SK-N-SH treated with all-trans-retinoic acid at 6 μM for 48 hours (cell line): ENCODE data around the gene B4GALT2.

ENCODE experiments used
- ARNTL ChIP-seq: fragments of 450-650 bp; formaldehyde crosslinking; IDR thresholded peaks from 2 replicates; pipeline ENCODE4 v1.5.0; 2020; ENCODE audit warnings: low read depth, mild to moderate bottlenecking, moderate library complexity, borderline replicate concordance
- ESRRG ChIP-seq: fragments of 250-450 bp; sonication (Bioruptor Pico); IDR thresholded peaks from 2 replicates; pipeline ENCODE4 v1.6.1; 2021; ENCODE audit warnings: mild to moderate bottlenecking
- GLIS3 ChIP-seq: fragments of 250-450 bp; sonication (Bioruptor Pico); IDR thresholded peaks from 2 replicates; pipeline ENCODE4 v1.5.0; 2020; ENCODE audit warnings: mild to moderate bottlenecking, moderate library complexity
- ISL1 ChIP-seq: fragments of 250-450 bp; sonication (Bioruptor Pico); IDR thresholded peaks from 2 replicates; pipeline ENCODE4 v2.1.2; 2022; ENCODE audit warnings: mild to moderate bottlenecking, moderate library complexity
- PPARA ChIP-seq: fragments of 250-450 bp; sonication (Bioruptor Pico); IDR thresholded peaks from 2 replicates; pipeline ENCODE4 v1.5.0; 2020; ENCODE audit warnings: mild to moderate bottlenecking, borderline replicate concordance
- RARB ChIP-seq: fragments of 250-450 bp; sonication (Bioruptor Pico); IDR thresholded peaks from 2 replicates; pipeline ENCODE4 v1.8.0; 2021; ENCODE audit warnings: mild to moderate bottlenecking, moderate library complexity
- TCF4 ChIP-seq: fragments of 250-450 bp; sonication (Bioruptor Pico); IDR thresholded peaks from 2 replicates; pipeline ENCODE4 v1.8.0; 2021; ENCODE audit warnings: mild to moderate bottlenecking, moderate library complexity, borderline replicate concordance
- TOX ChIP-seq: fragments of 250-450 bp; sonication (Bioruptor Pico); IDR thresholded peaks from 2 replicates; pipeline ENCODE4 v1.8.0; 2021; ENCODE audit warnings: mild to moderate bottlenecking, moderate library complexity, borderline replicate concordance
- ZC3H10 ChIP-seq: fragments of 250-450 bp; sonication (Bioruptor Pico); IDR thresholded peaks from 2 replicates; pipeline ENCODE4 v1.5.1; 2021; ENCODE audit warnings: mild to moderate bottlenecking, moderate library complexity
- ZFP3 ChIP-seq: fragments of 250-450 bp; sonication (Bioruptor Pico); IDR thresholded peaks from 2 replicates; pipeline ENCODE4 v1.5.0; 2020; ENCODE audit warnings: mild to moderate bottlenecking, moderate library complexity
- ZNF565 ChIP-seq: fragments of 450-650 bp; formaldehyde crosslinking; conservative IDR thresholded peaks from 2 replicates; pipeline ENCODE4 v1.5.0; 2020; ENCODE audit warnings: low read depth, mild to moderate bottlenecking, moderate library complexity
- TF ChIP-seq, protein P1 (sequence below): fragments of 250-450 bp; sonication (Bioruptor Pico); IDR thresholded peaks from 2 replicates; pipeline ENCODE4 v1.8.0; 2020; ENCODE audit warnings: mild to moderate bottlenecking, moderate library complexity, borderline replicate concordance
- TF ChIP-seq, protein P2 (sequence below): fragments of 250-450 bp; sonication (Bioruptor Pico); IDR thresholded peaks from 2 replicates; pipeline ENCODE4 v1.5.1; 2020; ENCODE audit warnings: low read depth, mild to moderate bottlenecking, moderate library complexity
- TF ChIP-seq, protein P3 (sequence below): fragments of 250-450 bp; sonication (Bioruptor Pico); IDR thresholded peaks from 2 replicates; pipeline ENCODE4 v1.5.0; 2020; ENCODE audit warnings: mild to moderate bottlenecking, moderate library complexity

DNA sequence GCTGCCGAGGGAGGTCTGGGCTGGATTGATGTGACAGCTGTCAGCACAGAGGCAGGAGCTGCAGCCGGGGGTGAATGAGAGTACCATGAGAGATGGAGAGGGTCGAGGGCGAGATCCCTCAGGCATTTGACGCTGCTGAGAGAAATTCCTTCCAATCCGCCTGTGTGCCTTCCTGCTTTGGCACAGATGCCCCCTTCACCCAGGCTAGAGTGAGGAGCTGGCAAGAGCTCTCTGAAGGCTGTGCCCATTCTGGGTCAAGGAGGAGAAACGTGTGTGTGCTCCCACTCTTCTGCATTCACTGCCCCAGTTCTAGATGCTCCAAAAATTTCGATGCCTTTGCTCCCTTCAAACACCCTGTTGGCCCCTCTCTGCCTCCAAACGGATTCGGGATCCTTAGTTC lies 40.6 kb upstream of the B4GALT2 start:
- TF ChIP-seq GLIS3 (CRISPR knock-in tag), result no peak
- TF ChIP-seq ESRRG (CRISPR knock-in tag), result no peak
- TF ChIP-seq ISL1 (CRISPR knock-in tag), result no peak
- TF ChIP-seq, protein P1, sequence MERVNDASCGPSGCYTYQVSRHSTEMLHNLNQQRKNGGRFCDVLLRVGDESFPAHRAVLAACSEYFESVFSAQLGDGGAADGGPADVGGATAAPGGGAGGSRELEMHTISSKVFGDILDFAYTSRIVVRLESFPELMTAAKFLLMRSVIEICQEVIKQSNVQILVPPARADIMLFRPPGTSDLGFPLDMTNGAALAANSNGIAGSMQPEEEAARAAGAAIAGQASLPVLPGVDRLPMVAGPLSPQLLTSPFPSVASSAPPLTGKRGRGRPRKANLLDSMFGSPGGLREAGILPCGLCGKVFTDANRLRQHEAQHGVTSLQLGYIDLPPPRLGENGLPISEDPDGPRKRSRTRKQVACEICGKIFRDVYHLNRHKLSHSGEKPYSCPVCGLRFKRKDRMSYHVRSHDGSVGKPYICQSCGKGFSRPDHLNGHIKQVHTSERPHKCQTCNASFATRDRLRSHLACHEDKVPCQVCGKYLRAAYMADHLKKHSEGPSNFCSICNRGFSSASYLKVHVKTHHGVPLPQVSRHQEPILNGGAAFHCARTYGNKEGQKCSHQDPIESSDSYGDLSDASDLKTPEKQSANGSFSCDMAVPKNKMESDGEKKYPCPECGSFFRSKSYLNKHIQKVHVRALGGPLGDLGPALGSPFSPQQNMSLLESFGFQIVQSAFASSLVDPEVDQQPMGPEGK (CRISPR knock-in tag), result no peak
- no peak for TF ChIP-seq PPARA
- no peak for TF ChIP-seq ZFP3
- TF ChIP-seq TCF4, result no peak
- no peak for TF ChIP-seq ZC3H10 (CRISPR knock-in tag)
- TF ChIP-seq RARB (CRISPR knock-in tag), result no peak
- TF ChIP-seq, protein P2, sequence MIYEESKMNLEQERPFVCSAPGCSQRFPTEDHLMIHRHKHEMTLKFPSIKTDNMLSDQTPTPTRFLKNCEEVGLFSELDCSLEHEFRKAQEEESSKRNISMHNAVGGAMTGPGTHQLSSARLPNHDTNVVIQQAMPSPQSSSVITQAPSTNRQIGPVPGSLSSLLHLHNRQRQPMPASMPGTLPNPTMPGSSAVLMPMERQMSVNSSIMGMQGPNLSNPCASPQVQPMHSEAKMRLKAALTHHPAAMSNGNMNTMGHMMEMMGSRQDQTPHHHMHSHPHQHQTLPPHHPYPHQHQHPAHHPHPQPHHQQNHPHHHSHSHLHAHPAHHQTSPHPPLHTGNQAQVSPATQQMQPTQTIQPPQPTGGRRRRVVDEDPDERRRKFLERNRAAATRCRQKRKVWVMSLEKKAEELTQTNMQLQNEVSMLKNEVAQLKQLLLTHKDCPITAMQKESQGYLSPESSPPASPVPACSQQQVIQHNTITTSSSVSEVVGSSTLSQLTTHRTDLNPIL, result no peak
- no peak for TF ChIP-seq TOX (CRISPR knock-in tag)
- TF ChIP-seq ARNTL (CRISPR knock-in tag), result no peak
- TF ChIP-seq, protein P3, sequence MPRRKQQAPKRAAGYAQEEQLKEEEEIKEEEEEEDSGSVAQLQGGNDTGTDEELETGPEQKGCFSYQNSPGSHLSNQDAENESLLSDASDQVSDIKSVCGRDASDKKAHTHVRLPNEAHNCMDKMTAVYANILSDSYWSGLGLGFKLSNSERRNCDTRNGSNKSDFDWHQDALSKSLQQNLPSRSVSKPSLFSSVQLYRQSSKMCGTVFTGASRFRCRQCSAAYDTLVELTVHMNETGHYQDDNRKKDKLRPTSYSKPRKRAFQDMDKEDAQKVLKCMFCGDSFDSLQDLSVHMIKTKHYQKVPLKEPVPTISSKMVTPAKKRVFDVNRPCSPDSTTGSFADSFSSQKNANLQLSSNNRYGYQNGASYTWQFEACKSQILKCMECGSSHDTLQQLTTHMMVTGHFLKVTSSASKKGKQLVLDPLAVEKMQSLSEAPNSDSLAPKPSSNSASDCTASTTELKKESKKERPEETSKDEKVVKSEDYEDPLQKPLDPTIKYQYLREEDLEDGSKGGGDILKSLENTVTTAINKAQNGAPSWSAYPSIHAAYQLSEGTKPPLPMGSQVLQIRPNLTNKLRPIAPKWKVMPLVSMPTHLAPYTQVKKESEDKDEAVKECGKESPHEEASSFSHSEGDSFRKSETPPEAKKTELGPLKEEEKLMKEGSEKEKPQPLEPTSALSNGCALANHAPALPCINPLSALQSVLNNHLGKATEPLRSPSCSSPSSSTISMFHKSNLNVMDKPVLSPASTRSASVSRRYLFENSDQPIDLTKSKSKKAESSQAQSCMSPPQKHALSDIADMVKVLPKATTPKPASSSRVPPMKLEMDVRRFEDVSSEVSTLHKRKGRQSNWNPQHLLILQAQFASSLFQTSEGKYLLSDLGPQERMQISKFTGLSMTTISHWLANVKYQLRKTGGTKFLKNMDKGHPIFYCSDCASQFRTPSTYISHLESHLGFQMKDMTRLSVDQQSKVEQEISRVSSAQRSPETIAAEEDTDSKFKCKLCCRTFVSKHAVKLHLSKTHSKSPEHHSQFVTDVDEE, result no peak
- no peak for TF ChIP-seq ZNF565 (CRISPR knock-in tag)
